Vagina (tissue), 2 donors: ENCODE data around the gene MRAS.

ENCODE experiments used
- CTCF ChIP-seq, 3 experiments: fragments of 450-650 bp in 2 of 3; fragments of 200-600 bp in 1 of 3; sonication (generic) in 1 of 3; IDR thresholded peaks; one replicate each; pipeline ENCODE4 v1.5.1; 2017 to 2019; ENCODE audit warnings: antibody characterized with exemption in 3 of 3, mild to moderate bottlenecking in 2 of 3, moderate library complexity in 2 of 3
- POLR2AphosphoS5 ChIP-seq, 2 donors: sonication (generic); formaldehyde crosslinking; IDR thresholded peaks; one replicate each; pipeline ENCODE4 v1.9.0; 2017; ENCODE audit warnings: antibody characterized with exemption in 2 of 2, mild to moderate bottlenecking in 2 of 2, low read depth in 1 of 2; ENCODE audit not compliant: insufficient read depth in 1 of 2

DNA sequence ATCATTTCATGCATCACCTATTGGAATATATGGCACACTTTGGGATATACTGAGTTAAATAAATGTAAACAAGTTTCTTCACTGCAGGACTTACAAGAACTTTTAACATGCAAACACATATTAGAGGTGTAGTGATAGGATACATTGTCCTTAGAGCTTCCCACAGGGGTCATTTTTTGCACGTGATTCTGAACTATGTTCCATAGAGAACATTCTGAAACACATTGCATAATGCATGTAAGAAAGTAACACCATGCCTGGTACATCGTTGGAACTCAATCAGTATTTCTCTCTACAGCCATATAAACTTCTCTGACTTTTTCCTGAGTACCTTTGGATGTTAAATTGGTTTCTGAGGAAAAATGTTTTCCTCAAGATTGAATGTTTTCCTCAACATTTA lies 28.3 kb downstream of the MRAS start:
- TF ChIP-seq CTCF (IDR thresholded peaks at IDR 0.05) (no peak), POLR2AphosphoS5 (IDR thresholded peaks at IDR 0.05; ENCODE audit: insufficient read depth in 1 of 2, low read depth in 1 of 2) (no peak)
